Measurements from ENCODE around the gene MTMR10. TPM values are rescaled to one million over a fixed set of nuclear protein-coding genes. Genes with fewer than 3 reads are reported as not detected.

Gene MTMR10
- total RNA-seq, 2 donors from 2014 or later = 12.4 to 16.2 TPM

GRCh38 chr15:30997270-30997669 lies 5.8 kb upstream of the MTMR10 start:
- Mint-ChIP-seq H3K27ac (no peak overlapping the region), H3K4me3 (no peak overlapping the region), H3K4me1 (peaks cover 7% of the 10 kb centered on the region), H3K27me3 (ENCODE audit: insufficient read depth) (peaks cover 5% of the 10 kb centered on the region), H3K36me3 (ENCODE audit: low read depth) (no peaks in the 10 kb centered on the region), H3K9me3 (peaks cover 2% of the 10 kb centered on the region)
- DNase-seq = no peak
- H3K27ac ChIP-seq (ENCODE audit: low read depth, low read length) = no peak overlapping the region
- H3K4me3 ChIP-seq (ENCODE audit: low read length) = no peak overlapping the region
- no peaks in the 10 kb centered on the region for H3K9me3 ChIP-seq (ENCODE audit: control insufficient read depth, low read length)
- 91 to 100% methylated on average over 1 of the region's 1 CpG for WGBS, 2 experiments (ENCODE audit: insufficient coverage in 1 of 2, insufficient read length in 1 of 2)
- no peaks in the 10 kb centered on the region for H3K27me3 ChIP-seq (ENCODE audit: control insufficient read depth, insufficient read depth, low read length, poor library complexity, severe bottlenecking)
- H3K36me3 ChIP-seq (ENCODE audit: control insufficient read depth, insufficient read depth, low read length) = no peaks in the 10 kb centered on the region
- H3K4me1 ChIP-seq (ENCODE audit: control insufficient read depth, insufficient read depth, low read length) = peaks cover 2% of the 10 kb centered on the region
- no peak overlapping the region for H3K9ac ChIP-seq (ENCODE audit: extremely low read depth, low read length, poor library complexity, severe bottlenecking)
- peak; percentile 30 for TF ChIP-seq CTCF (conservative IDR thresholded peaks at IDR 0.05)

- Histone ChIP-seq H3K27ac (ENCODE audit: low read depth, low read length) (no peak overlapping the region), H3K4me3 (ENCODE audit: low read length) (peak overlapping the region; percentile 88), H3K4me1 (ENCODE audit: control insufficient read depth, insufficient read depth, low read length) (no peaks in the 10 kb centered on the region), H3K9me3 (ENCODE audit: control insufficient read depth, low read length) (no peaks in the 10 kb centered on the region), H3K27me3 (ENCODE audit: control insufficient read depth, insufficient read depth, low read length, poor library complexity, severe bottlenecking) (no peaks in the 10 kb centered on the region), H3K9ac (ENCODE audit: extremely low read depth, low read length, poor library complexity, severe bottlenecking) (peak overlapping the region; percentile 66), H3K36me3 (ENCODE audit: control insufficient read depth, insufficient read depth, low read length) (no peaks in the 10 kb centered on the region)
- TF ChIP-seq CTCF (conservative IDR thresholded peaks at IDR 0.05) = no peak
- H3K4me1 Mint-ChIP-seq = peaks cover 13% of the 10 kb centered on the region
- WGBS, 2 experiments (ENCODE audit: insufficient coverage in 1 of 2, insufficient read length in 1 of 2) = 75 to 77% methylated on average over 4 to 7 of the region's 7 CpGs
- peak overlapping the region; percentile 90 for H3K27ac Mint-ChIP-seq
- DNase-seq = no peak
- no peaks in the 10 kb centered on the region for H3K27me3 Mint-ChIP-seq (ENCODE audit: insufficient read depth)
- H3K4me3 Mint-ChIP-seq = peak overlapping the region; percentile 89
- no peaks in the 10 kb centered on the region for H3K36me3 Mint-ChIP-seq (ENCODE audit: low read depth)
- peaks cover 2% of the 10 kb centered on the region for H3K9me3 Mint-ChIP-seq
Observed at GRCh38 chr15:30992249-30992864, 929 bp upstream of the MTMR10 start.

- H3K36me3 ChIP-seq (ENCODE audit: control insufficient read depth, insufficient read depth, low read length) = peaks cover 8% of the 10 kb centered on the region
- H3K9ac ChIP-seq (ENCODE audit: extremely low read depth, low read length, poor library complexity, severe bottlenecking) = peak overlapping the region; percentile 66
- peak overlapping the region; percentile 67 for H3K27ac ChIP-seq (ENCODE audit: low read depth, low read length)
- no peak for DNase-seq
- H3K4me1 Mint-ChIP-seq = peaks cover 13% of the 10 kb centered on the region
- WGBS, 2 experiments (ENCODE audit: insufficient coverage in 1 of 2, insufficient read length in 1 of 2) = 8 to 11% methylated on average over 17 to 23 of the region's 24 CpGs
- H3K27ac Mint-ChIP-seq = peak overlapping the region; percentile 89
- H3K4me3 Mint-ChIP-seq = peak overlapping the region; percentile 89
- H3K27me3 ChIP-seq (ENCODE audit: control insufficient read depth, insufficient read depth, low read length, poor library complexity, severe bottlenecking) = no peaks in the 10 kb centered on the region
- no peaks in the 10 kb centered on the region for H3K4me1 ChIP-seq (ENCODE audit: control insufficient read depth, insufficient read depth, low read length)
- H3K9me3 ChIP-seq (ENCODE audit: control insufficient read depth, low read length) = no peaks in the 10 kb centered on the region
- H3K4me3 ChIP-seq (ENCODE audit: low read length) = peak overlapping the region; percentile 88
- peaks cover 2% of the 10 kb centered on the region for H3K9me3 Mint-ChIP-seq
- no peak for TF ChIP-seq CTCF (conservative IDR thresholded peaks at IDR 0.05)
- H3K27me3 Mint-ChIP-seq (ENCODE audit: insufficient read depth) = no peaks in the 10 kb centered on the region
- peaks cover 9% of the 10 kb centered on the region for H3K36me3 Mint-ChIP-seq (ENCODE audit: low read depth)
Observed at GRCh38 chr15:30990446-30991254, 778 bp downstream of the MTMR10 start.
